Measurements from ENCODE around the gene LIPG.

DNA sequence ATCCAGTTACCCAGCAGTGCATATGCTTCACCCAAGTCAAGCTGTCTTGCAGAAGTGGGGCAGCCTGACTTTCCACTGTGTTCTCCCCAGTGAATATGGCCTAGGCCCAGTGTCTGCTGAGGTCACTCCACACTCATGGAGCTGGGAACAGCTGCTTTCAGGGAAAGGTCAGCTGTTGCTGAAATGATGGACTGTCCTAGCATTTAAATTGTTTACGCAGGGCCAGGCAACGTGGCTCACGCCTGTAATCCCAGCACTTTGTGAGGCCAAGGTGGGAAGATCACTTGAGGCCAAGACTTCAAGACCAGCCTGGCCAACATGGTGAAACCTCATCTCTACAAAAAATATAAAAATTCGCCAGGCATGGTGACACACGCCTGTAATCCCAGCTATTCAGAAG, 86.5 kb downstream of the LIPG start:
- no peak for TF ChIP-seq KLF1 (tag; IDR thresholded peaks at IDR 0.05)
- TF ChIP-seq, protein P1, sequence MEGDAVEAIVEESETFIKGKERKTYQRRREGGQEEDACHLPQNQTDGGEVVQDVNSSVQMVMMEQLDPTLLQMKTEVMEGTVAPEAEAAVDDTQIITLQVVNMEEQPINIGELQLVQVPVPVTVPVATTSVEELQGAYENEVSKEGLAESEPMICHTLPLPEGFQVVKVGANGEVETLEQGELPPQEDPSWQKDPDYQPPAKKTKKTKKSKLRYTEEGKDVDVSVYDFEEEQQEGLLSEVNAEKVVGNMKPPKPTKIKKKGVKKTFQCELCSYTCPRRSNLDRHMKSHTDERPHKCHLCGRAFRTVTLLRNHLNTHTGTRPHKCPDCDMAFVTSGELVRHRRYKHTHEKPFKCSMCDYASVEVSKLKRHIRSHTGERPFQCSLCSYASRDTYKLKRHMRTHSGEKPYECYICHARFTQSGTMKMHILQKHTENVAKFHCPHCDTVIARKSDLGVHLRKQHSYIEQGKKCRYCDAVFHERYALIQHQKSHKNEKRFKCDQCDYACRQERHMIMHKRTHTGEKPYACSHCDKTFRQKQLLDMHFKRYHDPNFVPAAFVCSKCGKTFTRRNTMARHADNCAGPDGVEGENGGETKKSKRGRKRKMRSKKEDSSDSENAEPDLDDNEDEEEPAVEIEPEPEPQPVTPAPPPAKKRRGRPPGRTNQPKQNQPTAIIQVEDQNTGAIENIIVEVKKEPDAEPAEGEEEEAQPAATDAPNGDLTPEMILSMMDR (IDR thresholded peaks at IDR 0.05 in 2 of 3, conservative IDR thresholded peaks at IDR 0.05 in 1 of 3; ENCODE audit: insufficient read depth in 2 of 3, low read depth in 1 of 3, low read length in 3 of 3) = no peak

Data from K562 (cell line).